DOHH2 (cell line): Measurements from ENCODE around the gene PRKD2.

Experiments used
- CTCF ChIP-seq: fragments of 200-600 bp; sonication (generic); IDR thresholded peaks from one replicate; pipeline ENCODE4 v1.5.1; 2014; ENCODE audit warnings: antibody characterized with exemption, mild to moderate bottlenecking, low read depth, low read length; ENCODE audit not compliant: poor library complexity, severe bottlenecking
- EZH2phosphoT487 ChIP-seq: fragments of 200-600 bp; sonication (generic); IDR thresholded peaks from 2 replicates; pipeline ENCODE4 v1.6.1; 2017; ENCODE audit warnings: borderline replicate concordance, mild to moderate bottlenecking, antibody characterized with exemption, low read length, moderate library complexity, mixed read lengths

DNA sequence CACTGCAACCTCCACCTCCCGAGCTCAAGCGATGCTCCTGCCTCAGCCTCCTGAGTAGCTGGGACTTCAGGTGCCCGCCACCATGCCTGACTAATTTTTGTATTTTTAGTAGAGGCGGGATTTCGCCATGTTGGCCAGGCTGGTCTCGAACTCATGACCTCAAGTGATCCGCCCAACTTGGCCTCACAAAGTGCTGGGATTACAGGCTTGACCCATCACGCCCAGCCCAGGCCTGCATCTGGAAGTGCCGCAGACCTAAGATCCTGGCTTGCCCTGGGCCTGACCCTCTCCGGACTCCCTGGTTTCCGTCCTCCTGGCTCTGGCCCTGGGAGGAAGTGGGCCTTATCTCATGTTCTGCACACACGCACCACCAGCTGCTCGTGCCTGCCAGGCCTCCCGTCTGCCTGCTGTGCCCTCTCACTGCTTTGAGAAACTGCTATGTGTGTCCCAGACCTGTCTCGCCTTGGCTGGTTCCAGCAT is 87.3 kb downstream of the PRKD2 start:
- TF ChIP-seq CTCF (no peak), EZH2phosphoT487 (no peak)
